Effector CD4-positive, alpha-beta T cell (primary cell): Measurements from ENCODE around the gene DNAJB6.

ENCODE experiments used
- DNase-seq: peaks from one replicate; pipeline ENCODE4 v3.0.0-alpha.2; 2020
- total RNA-seq: gene quantifications from one replicate; lab custom pipeline; 2026; lab: John Stamatoyannopoulos, UW

DNAJB6 gene
- total RNA-seq = 350 reads per million, percentile 96 among the genes with 10 or more reads in this experiment

DNA sequence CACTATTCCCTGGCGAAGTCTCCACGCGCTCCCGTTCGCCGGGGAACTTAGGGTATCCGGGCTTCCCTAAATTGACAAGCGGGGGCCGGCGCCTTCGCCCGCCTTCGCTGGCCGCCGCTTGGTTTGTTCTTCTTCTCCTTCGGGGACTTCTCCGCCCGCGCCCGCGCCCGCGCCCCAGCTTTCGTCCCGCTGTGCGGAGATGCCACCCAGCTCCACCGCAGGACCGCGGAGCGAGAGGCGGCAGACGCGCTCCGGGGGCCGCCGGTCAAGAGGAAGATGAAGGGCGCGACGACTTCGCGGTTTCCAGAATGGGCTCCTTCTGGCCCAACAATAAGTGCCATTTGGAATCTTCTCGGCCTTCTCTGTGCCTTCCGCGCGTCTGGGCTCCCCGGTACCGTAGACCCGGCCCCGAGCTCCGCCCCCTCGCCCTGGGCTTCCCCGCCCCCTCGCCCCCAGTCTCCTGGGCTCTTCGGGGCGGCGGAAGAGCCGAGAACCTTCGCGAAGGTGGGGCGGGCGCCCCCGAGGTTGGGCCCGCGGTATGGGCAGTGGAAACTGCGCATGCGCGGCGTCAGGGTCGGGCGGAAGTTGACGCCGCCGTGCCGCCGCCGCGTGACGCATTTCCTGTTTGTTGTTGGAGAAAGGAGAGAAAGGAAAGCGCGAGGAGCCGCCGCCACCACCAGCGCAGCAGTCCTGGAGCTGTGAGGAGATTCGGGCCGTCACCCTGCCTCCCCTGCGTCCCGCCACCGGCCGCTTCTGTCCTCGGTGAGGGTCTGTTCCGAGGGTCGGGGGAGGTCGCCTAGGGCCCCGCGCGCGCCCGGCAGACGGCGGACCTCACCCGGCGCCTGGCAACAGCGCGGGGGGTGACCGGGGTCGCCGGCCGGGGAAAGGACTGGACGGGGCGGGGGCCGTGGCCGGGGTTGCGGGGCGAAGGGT lies at the start of gene DNAJB6:
Gene DNAJB6, plus strand, starts transcription at position 622 of the 933 bp plus-strand sequence. CDS start 21,569 bp downstream, outside the sequence.
- peak; percentile 94 for DNase-seq

DNA sequence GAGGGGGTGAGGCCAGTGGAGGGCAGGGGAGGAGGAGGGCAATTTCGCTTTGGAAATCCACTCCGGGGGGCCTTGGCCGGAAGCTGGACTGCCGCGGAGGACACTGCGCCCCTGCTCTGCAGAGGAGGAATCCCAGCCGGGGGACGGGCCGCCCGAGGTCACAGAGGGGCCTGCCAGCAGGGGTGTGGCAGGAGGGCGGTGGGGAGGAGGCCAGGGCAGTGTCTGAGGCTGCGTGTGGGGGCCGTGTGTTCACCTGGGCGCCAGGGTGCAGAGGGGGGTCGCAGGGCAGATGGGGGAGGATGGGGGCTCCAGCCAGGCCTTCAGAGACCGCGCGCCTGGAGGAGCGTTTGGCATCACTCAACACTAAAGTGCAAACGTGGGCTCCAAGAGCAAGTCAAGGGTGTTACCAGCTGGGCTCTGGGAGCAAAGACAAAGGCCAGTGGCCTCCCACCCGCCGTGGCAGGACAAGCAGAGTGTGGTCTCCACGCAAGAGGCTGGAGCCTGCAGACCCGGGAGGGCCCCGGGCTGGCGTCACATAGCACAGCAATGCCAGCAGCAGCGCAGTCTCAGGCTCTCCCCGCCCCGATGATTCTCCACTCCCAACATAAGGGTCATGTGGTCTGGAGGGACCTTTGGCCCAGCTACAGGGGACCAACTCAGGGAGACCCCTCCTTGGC lies 45.3 kb upstream of the DNAJB6 start:
- DNase-seq = no peak

DNA sequence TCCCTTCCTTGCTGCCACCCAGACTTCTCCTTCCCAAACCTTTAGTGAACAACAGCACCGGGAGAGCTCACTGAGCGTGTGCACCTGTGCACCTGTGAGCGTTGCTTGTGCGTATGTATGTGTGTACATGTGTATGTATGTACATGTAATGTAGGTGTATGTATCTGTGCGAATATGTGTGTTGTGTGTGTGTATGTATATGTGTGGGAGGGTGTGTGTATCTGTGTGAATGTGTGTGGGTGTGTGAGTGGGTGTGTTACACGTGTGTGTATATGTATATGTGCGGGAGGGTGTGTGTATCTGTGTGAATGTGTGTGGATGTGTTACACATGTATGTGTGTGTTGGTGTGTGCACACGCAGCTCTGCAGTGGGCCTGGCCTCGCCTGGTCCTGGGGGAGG lies 44.5 kb upstream of the DNAJB6 start:
- no peak for DNase-seq

DNA sequence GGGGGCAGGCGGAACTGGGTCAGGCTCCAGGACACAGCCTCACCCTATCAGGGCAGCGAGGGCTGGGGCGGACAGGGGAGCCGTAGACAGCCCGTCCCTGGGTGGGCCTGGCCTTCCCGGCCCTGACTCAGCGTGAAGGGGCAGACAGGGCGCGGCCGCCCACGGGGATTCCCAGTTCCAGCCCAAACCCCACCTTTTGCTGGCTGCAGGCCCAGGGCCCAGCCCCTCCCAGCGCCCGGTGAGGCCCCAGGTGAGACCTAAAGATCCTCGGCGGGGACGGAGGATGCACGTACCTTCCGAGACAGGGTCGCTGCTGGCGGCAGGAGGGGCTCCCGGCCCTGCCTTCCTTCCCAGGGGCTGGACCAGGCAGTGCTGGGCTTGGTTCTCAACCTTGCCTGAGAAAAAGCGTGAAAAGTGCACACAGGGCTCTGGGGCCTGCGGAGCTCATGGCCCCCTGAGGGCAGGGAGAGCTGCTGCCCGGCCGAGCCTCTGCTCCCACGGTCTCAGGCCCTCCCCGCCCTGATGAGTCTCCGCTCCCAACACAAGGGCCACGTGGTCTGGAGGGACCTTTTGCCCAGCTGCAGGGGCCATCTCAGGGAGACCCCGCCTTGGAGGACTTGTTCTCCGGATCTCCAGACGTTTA lies 43.9 kb upstream of the DNAJB6 start:
- DNase-seq = no peak

DNA sequence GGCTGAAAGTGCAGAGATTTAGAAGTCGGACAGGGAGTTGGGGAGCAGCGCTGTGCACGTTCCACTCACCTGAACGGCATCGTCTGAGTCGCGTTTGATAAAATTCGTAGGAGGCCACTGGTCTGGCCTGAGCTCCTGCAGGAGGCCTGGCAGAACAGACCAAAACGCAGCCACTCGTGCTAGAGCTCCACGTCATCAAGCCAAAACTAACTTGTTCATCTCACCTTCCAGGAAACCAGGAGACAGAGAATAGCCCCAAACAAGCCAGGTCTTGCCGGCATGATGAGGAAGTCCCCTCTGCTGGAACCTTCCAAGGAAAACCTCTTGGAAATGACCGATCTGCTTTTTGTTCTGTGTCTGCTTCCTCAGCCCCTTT lies 43.4 kb upstream of the DNAJB6 start:
- DNase-seq = no peak

DNA sequence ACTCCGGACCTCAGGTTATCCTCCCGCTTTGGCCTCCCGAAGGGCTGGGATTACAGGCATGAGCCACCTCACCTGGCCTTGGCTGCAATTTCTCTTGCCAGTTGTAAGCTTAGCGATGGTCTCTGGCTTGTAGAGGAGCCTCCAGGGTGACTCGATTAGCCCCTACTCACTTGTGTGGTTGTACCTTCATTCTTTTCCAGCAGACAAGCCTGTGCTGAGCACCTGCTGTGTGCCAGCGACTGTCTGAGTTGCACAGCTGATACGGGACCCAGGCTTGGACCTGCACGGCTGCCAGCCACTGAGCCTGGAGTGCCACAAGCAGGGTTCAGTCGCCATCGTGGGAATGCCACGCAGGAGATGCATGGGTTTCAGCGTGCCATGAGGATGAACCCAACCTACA lies 42.0 kb upstream of the DNAJB6 start:
- no peak for DNase-seq

DNA sequence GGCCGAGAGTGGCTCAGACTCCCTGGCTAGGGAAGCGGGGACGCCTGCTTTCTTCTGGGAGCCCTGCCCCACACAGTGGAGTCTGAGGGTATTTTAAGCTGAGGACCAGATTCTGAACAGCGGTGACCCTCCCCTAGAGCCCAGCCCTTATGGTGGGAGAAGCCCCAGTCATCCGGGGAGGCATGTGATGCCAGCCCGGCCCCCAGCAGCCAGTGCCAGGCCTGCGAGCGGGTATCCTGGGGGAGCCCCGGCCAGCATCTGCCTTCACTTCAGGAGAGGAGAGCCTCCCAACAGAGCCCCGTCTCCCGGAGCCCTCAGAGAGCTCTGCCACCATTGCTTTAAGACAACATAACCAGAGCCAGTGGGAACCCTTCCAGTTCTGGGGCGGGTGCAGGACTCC lies 41.5 kb upstream of the DNAJB6 start:
- DNase-seq = no peak

DNA sequence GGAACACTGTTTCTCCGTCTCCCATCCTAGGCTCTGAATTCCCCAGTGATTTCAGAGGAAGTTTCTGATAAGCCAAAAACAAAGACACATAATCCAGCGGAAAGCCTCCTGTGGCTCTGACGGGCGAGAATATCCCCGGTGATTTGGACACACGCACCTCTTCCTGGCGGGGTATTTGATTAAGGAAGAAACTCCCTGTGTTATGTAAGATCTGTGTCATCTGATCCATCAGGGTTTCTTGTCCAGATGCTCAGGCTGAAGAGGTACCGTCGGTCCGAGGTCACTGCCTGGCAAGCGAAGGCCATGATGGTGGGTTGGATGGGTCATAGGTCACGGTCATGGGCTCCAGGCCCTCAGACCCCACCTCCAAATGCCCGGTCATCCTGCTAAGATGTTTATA lies 39.6 kb upstream of the DNAJB6 start:
- no peak for DNase-seq

DNA sequence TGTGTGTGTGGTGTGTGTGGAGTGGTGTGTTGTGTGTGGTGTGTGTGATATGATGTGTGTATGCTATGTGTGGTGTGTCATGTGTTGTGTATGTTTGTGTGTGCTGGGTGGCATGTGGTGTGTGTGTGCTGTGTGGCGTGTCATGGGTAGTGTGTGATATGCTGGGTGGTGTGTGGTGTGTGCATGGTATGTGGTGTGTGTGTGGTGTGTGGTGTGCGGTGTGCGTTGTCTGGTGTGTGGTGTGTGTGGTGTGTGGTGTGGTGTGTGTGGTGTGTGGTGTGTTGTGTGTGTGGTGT lies 37.5 kb upstream of the DNAJB6 start:
- no peak for DNase-seq

DNA sequence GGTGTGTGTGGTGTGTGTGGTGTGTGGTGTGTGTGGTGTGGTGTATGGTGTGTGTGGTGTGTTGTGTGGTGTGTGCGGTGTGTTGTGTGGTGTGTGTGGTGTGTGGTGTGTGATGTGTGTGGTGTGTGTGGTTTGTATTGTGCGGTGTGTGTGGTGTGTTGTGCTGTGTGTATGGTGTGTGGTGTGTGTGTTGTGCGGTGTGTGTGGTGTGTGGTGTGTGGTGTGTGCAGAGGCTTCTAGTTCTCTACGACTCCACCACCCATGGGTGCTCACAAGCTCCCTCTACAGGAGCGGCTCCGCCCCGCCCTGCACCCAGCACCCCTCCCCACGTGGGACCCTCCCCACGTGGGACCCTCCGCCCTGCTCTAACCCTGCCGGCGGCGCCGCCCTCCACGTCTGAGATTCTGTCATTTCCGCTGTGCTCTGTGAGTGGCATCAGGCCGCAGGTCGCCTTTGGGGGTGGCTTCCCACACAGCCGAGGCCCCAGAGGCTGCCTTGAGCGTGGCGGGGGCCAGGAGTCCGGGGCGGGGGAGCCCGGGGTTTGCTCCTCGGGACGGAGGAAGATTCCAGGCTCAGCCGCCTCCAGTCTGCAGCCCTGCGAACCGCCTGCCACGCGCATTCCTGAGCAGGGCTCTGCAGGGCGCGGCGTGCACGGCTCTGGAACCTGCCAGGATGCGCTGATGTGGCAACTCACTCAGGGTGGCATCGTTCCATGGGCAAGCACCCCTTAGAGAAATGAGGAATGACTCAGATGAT lies 37.0 kb upstream of the DNAJB6 start:
- peak; percentile 15 for DNase-seq

DNA sequence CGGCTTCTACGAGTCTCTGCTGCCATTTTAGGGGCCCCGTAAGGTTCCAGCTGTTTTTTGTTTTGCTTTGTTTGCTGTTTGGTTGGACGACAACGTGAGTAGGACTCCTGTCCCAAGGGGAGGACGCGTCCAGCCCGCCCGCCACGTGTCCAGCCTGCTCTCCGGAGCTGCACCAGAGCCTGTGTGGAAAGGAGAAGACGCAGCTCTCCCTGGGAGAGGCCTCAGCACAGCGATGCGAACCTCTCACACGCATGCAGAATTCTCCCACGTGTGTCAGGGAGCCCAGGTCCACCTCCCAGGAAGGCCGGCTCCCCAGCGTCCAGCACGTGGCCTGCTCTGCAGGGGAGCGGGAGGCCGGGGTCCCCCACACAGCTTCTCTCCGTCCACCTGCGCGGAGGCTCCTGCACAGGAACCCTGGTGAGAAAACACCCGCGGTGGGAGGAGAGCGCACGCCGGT lies 36.4 kb upstream of the DNAJB6 start:
- no peak for DNase-seq

DNA sequence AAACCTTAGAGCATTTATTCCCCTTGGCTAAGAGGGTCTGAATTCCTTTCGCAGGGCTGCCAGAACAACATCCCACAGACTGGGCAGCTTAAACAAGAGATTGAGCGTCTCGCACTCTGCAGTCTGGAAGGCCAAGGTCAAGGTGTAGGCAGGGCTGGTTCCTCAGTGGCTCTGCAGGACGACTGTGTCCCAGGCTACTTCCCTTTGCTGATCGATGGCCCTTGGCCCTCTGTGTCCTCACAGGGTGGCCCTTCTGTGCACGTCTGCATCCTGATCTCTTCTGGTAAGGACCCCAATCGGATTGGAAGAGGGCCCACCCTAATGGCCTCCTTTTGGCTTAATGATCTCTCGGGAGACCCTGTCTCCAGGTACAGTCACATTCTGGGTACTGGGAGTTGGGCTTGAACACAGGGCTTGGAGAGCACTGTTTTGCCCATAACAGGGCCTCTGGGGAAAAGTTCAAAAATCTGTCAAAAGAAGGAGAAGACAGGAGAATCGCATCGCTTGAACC lies 35.1 kb upstream of the DNAJB6 start:
- no peak for DNase-seq

DNA sequence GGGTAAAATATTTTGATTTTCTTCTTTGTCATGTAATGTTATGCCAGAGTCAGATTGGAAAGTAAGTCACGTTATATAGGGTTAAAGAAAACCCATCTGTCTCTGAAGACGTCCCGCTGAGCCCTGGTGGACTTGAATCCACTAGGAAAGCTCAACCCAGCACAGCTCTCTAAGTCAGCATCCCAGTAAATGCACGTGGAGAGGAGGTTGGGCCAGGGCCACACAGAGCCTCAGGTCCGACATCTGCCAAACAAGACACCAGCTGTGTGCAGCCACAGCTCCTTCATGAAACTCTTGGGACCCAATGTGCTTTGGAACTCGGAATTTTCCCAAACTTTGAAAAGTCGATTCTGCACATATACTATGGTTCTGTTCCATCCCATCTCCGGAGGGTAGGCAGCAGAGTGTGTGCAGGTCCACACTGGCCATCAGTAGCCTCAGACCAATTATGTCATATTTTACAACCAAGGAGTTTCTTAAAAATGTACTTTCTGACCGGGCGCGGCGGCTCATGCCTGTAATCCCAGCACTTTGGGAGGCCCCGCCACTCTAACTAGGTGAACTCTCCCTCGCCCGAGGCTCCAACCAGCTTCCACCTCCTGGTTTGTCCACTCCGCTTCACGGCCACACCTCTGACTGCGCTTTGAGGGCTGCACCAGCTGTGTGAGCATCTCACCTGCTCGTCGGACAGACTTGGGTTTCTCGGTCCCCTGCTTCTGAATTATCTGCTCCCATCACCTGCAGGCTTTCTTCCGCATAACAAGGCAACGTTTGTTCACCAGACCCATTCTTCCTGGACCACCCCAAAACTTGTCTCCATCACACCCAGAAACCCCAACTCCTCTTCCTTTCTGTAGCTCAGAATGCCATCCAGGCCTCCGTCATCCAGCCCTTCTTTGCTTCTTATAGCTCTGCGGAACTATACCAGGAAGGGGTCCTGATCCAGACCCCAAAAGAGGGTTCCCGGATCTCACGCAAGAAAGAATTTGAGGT lies 29.7 kb upstream of the DNAJB6 start:
- DNase-seq = no peak

DNA sequence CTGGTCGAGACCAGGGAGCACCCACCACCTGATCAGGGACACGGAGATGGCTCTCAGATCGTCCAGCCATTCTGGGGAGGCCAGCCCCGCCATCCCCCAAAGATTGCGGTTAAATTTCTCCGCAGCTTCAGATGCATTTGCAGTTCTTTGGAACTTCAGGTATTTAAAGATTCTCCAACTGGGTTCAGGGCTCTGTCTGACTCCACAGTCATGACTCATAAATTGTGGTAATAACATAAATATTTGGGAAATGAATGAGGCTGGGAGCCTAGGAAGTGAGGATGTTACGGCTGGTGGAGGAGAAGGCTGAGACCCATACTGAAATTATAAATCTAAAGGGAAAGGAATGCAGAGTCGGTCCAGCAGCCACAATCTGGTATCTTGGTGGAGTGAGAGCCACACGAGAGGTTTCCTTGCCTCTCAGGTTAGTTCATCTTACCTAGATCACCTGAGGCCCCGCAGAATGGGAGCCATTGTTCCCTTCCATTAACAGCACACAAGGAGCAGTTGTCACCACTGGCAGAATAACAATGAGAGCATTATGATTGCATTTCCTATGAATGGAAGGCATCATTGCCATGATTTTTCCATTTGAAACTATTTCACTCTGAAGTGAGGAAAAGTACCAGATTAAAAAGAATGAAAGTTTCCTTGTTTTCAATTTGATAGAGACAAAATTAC lies 26.7 kb upstream of the DNAJB6 start:
- no peak for DNase-seq

DNA sequence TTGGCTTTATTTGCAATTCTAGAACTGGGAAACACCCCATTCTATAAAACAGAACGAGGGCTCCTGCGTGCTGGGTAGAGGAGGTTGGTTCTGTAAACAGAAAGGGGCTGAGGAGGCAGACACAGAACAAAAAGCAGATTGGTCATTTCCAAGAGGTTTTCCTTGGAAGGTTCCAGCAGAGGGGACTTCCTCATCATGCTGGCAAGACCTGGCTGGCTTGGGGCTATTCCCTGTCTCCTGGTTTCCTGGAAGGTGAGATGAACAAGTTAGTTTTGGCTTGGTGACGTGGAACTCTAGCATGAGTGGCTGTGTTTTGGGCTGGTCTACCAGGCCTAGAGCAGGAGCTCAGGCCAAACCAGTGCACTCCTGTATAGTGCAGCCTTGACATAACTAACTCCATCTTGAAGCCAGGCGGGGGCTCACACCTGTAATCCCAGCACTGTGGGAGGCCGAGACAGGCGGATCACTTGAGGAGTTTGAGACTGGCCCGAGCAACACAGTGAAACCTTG lies 26.1 kb upstream of the DNAJB6 start:
- DNase-seq = no peak

DNA sequence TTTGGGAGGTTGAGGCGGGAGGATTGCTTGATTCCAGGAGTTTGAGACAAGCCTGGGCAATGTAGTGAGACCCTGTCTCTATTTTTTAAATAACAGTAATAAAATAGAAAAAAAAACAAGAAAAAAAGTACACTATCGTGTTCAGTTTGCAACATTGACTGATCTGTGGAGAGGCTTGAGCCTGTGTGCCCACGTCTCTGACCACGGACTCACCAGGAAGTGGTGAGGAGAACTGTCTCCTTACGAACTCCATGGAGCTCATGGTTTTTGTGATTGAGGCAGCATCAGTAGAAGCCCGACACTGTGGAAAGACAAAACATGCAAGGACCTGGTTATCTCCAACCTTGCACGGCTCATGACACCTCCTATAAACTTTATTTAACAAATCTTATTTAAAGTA lies 23.9 kb upstream of the DNAJB6 start:
- DNase-seq = no peak

DNA sequence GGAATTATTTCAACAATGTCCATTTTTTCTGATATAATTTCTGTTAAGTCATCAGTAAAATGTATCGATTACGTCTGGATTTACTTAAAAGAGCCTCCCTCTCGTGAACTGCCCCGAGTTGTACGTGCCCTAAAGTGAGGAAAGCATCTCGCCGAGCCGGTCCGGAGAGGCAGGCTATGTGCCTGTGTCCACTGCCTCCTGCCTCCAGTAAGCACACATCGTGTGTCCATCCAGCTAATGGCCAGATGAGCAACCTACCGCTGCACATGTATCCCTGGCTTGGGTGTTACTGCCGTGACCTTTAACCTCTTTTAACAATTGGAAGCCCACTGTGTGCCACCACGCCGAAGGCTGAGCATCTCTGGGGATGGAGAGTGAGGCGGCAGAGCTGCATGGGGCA lies 23.2 kb upstream of the DNAJB6 start:
- DNase-seq = no peak

DNA sequence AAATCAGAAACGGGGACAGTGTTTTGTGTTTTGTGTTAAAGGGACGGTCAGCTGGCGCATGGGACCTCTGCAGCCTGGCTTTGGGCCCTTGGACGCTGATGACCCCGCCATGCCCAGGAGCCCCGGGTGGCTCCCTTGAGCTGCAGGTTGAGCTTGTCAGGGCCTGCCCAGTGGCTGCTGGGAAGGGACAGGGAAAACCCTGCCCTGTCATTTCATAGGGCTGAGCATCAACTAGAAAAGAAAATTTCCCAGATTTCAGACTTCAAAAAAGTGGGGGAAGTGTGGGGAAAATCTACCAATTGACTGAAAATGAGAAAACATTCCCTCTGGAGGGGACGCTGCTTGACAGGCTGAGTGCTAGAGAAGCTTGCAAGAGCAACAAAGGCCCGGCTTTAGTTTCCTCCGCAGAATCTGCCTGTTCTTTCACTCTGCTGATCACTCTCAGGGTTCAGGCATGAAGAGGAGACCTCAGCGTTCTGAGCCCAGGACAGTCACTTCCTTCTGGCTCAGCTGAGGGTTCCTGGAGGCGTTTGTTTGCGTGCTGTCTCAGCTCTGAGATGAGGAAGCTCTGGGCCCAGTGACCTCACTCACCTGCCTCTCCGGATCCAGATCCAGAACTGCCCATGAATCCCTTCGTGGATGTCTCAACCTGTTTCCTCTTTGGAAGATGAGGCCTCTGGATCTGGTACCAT lies 18.6 kb upstream of the DNAJB6 start:
- no peak for DNase-seq

DNA sequence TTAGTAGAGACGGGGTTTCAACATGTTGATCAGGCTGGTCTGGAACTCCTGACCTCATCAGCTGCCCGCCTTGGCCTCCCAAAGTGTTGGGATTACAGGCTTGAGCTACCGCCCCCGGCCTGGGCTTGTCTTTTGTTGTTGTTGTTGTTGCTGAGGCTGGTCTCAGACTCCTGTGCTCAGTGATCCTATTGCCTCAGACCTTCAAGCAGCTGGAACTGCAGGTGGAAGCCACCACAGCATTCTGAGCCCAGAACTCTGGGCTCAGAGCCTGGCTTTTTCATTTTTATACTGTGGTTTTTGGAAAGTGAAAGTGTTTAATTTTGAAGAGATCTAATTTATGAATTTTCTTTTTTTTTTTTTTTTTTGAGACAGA lies 16.2 kb upstream of the DNAJB6 start:
- no peak for DNase-seq

DNA sequence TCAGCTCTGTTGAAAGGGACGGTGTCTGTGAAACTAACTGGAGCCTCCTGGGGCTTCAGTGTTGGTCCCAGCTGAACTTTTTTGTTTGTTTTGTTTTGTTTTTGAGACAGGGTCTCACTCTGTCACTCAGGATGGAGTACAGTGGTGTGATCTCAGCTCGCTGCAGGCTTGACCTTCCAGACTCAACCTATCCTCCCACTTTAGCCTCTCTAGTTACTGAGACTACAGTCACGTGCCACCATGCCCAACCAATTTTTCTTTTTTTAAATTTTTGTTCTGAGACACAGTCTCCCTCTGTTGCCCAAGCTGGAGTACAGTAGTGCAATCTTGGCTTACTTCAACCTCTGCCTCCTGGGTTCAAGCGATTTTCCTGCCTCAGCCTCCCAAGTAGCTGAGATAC lies 13.4 kb upstream of the DNAJB6 start:
- DNase-seq = no peak
